CD4-positive, CD25-positive, alpha-beta regulatory T cell (primary cell): Measurements from ENCODE around the gene C1orf50. TPM values are rescaled to one million over a fixed set of nuclear protein-coding genes. Genes with fewer than 3 reads are reported as not detected.
"Not testable (repeated sequence)": the region's sequence is repeated elsewhere in the genome, so short reads cannot be mapped to it uniquely, and the experiment has no call there.

ENCODE experiments used
- ATAC-seq, 2 donors: fragments of 150-1000 bp; cut with Tn5 transposase; one replicate each; pipeline ENCODE4 v1.10.0; 2021; ENCODE audit warnings: low read depth in 2 of 2, moderate number of reproducible peaks in 2 of 2, moderate library complexity in 1 of 2
- DNase-seq, 3 donors: peaks; one replicate each; pipeline versions ENCODE4 v3.0.0 to v3.0.0-alpha.2; 2012 to 2022; ENCODE audit warnings: mixed read lengths in 1 of 3
- H3K27ac ChIP-seq: one replicate; pipeline ENCODE4 v1.7.0; 2013; ENCODE audit warnings: mild to moderate bottlenecking, low read length; ENCODE audit not compliant: insufficient read depth, poor library complexity, severe bottlenecking
- H3K27me3 ChIP-seq: one replicate; pipeline ENCODE4 v1.7.0; 2013; ENCODE audit warnings: low read length; ENCODE audit not compliant: control insufficient read depth, insufficient read depth
- H3K36me3 ChIP-seq: one replicate; pipeline ENCODE4 v1.7.0; 2013; ENCODE audit warnings: mild to moderate bottlenecking, low read length, moderate library complexity; ENCODE audit not compliant: control insufficient read depth, insufficient read depth
- H3K4me1 ChIP-seq: 2 replicates; pipeline ENCODE4 v1.7.0; 2013; ENCODE audit warnings: mild to moderate bottlenecking, low read length; ENCODE audit not compliant: insufficient read depth, control insufficient read depth, poor library complexity, severe bottlenecking
- H3K4me3 ChIP-seq: one replicate; pipeline ENCODE4 v1.7.0; 2013; ENCODE audit warnings: low read depth, mild to moderate bottlenecking, low read length, moderate library complexity
- H3K9me3 ChIP-seq, 2 experiments: 1 replicate in 1 of 2; 2 replicates in 1 of 2; pipeline ENCODE4 v1.7.0; 2013; ENCODE audit warnings: low read length in 2 of 2, mild to moderate bottlenecking in 1 of 2, moderate library complexity in 1 of 2; ENCODE audit not compliant: control insufficient read depth in 2 of 2
- H3K27ac Mint-ChIP-seq, 3 donors: one replicate each; pipeline ENCODE4 v1.8.0; 2020 to 2022; ENCODE audit warnings: mild to moderate bottlenecking in 3 of 3, mixed read lengths in 3 of 3, moderate library complexity in 2 of 3
- H3K27me3 Mint-ChIP-seq: one replicate; pipeline ENCODE4 v1.8.0; 2022; ENCODE audit warnings: mild to moderate bottlenecking, mixed read lengths
- H3K36me3 Mint-ChIP-seq: one replicate; pipeline ENCODE4 v1.8.0; 2020; ENCODE audit warnings: mixed read lengths
- H3K4me1 Mint-ChIP-seq, 4 donors: one replicate each; pipeline ENCODE4 v1.8.0; 2020 to 2022; ENCODE audit warnings: mixed read lengths in 4 of 4, mild to moderate bottlenecking in 1 of 4
- H3K4me3 Mint-ChIP-seq, 4 donors: one replicate each; pipeline ENCODE4 v1.8.0; 2020 to 2022; ENCODE audit warnings: mild to moderate bottlenecking in 4 of 4, mixed read lengths in 4 of 4, moderate library complexity in 3 of 4
- H3K9me3 Mint-ChIP-seq, 7 donors: one replicate each; pipeline ENCODE4 v1.8.0; 2020 to 2022; ENCODE audit warnings: mixed read lengths in 7 of 7, mild to moderate bottlenecking in 3 of 7, moderate library complexity in 2 of 7
- polyA plus RNA-seq, 4 donors: library from polyadenylated mRNA; unstranded; fragments of 300-500 nt; fragmentation: Illumina TruSeq; gene quantifications; one replicate each; pipeline ENCODE4 v1.2.3, GENCODE V29; 2021
- total RNA-seq: library from RNA; stranded (reverse); gene quantifications from one replicate; pipeline ENCODE4 v1.2.3, GENCODE V29; 2022

The C1orf50 gene
- 14.3 TPM for total RNA-seq
- 10 to 100 TPM in 1 of 4 donors, 1 to 10 TPM in 3; 3.8 to 12.7 (median 6.0) TPM for polyA plus RNA-seq

- H3K27me3 Mint-ChIP-seq, result peaks cover 4% of the 10 kb centered on the region
- H3K4me3 Mint-ChIP-seq, result peak within 1 kb of the TSS in 1 of 4 donors; percentile 94
- Histone ChIP-seq H3K36me3 (peaks cover 4% of the 10 kb centered on the region), H3K4me3 (peak within 1 kb of the TSS; percentile 89), H3K27ac (peak within 1 kb of the TSS; percentile 88), H3K27me3 (no peaks in the 10 kb centered on the region), H3K4me1 (peaks cover 49% of the 10 kb centered on the region), H3K9me3 (no peaks in the 10 kb centered on the region)
- DNase-seq (peak; percentile 100), ATAC-seq (peak; percentile 92 to 93)
- H3K9me3 Mint-ChIP-seq, result no peaks in the 10 kb centered on the region
- H3K36me3 Mint-ChIP-seq, result peaks cover 4% of the 10 kb centered on the region
- peaks cover 10 to 49% (median 26%) of the 10 kb centered on the region in 4 donors for H3K4me1 Mint-ChIP-seq
- peak within 1 kb of the TSS; percentile 92 to 98 (median 96) for H3K27ac Mint-ChIP-seq
Measured at GRCh38 chr1:42766741-42767509, at the start of gene C1orf50, which contains the start of gene P3H1. TSS of gene C1orf50 (plus strand) at chr1:42767249. CDS start at chr1:42767312, 63 bp downstream. TSS of gene P3H1 (minus strand) at chr1:42767028. CDS start at chr1:42766971, 57 bp downstream.

- H3K27me3 ChIP-seq, result no peaks in the 10 kb centered on the region
- no peaks in the 10 kb centered on the region for H3K36me3 ChIP-seq
- no peak overlapping the region for H3K4me3 Mint-ChIP-seq
- H3K4me1 Mint-ChIP-seq, result peaks cover 0 to 4% (median 1%) of the 10 kb centered on the region in 4 donors
- H3K4me1 ChIP-seq, result no peaks in the 10 kb centered on the region
- H3K27ac Mint-ChIP-seq, result no peak overlapping the region
- no peak overlapping the region for H3K4me3 ChIP-seq
- ATAC-seq (no peak), DNase-seq (no peak)
- H3K27me3 Mint-ChIP-seq, result no peaks in the 10 kb centered on the region
- no peak overlapping the region for H3K27ac ChIP-seq
- no peaks in the 10 kb centered on the region for H3K9me3 ChIP-seq
- H3K36me3 Mint-ChIP-seq, result peaks cover 22% of the 10 kb centered on the region
- peaks cover 0 to 4% (median 0%) of the 10 kb centered on the region in 7 donors for H3K9me3 Mint-ChIP-seq
Measured at GRCh38 chr1:42720868-42721267, 46.2 kb upstream of the C1orf50 start.

- H3K36me3 ChIP-seq, result no peaks in the 10 kb centered on the region
- H3K9me3 ChIP-seq, result no peaks in the 10 kb centered on the region
- H3K4me3 Mint-ChIP-seq, result no peak overlapping the region
- ATAC-seq (no peak), DNase-seq (no peak)
- no peak overlapping the region for H3K27ac ChIP-seq
- no peaks in the 10 kb centered on the region for H3K4me1 ChIP-seq
- no peaks in the 10 kb centered on the region for H3K27me3 Mint-ChIP-seq
- peaks cover 16% of the 10 kb centered on the region for H3K36me3 Mint-ChIP-seq
- peaks cover 0 to 4% (median 0%) of the 10 kb centered on the region in 7 donors for H3K9me3 Mint-ChIP-seq
- H3K4me1 Mint-ChIP-seq, result no peaks in the 10 kb centered on the region
- H3K4me3 ChIP-seq, result no peak overlapping the region
- H3K27me3 ChIP-seq, result no peaks in the 10 kb centered on the region
- no peak overlapping the region for H3K27ac Mint-ChIP-seq
Measured at GRCh38 chr1:42721926-42722325, 45.1 kb upstream of the C1orf50 start.

GRCh38 chr1:42722403-42722802 is 44.6 kb upstream of the C1orf50 start:
- H3K27ac Mint-ChIP-seq, H3K27ac ChIP-seq, ATAC-seq: not testable (repeated sequence)

GRCh38 chr1:42723511-42723910 is 43.5 kb upstream of the C1orf50 start:
- ATAC-seq, result no peak
- Histone ChIP-seq H3K27me3 (no peaks in the 10 kb centered on the region), H3K4me3 (no peak overlapping the region), H3K36me3 (no peaks in the 10 kb centered on the region), H3K27ac (no peak overlapping the region), H3K4me1 (no peaks in the 10 kb centered on the region), H3K9me3 (no peaks in the 10 kb centered on the region)
- Mint-ChIP-seq H3K4me3 (no peak overlapping the region), H3K9me3 (no peaks in the 10 kb centered on the region), H3K36me3 (peaks cover 2% of the 10 kb centered on the region), H3K4me1 (no peaks in the 10 kb centered on the region), H3K27me3 (no peaks in the 10 kb centered on the region), H3K27ac (peak overlapping the region in 1 of 3 donors; percentile 75)
- DNase-seq, result no peak

More at GRCh38 chr1:42722403-42722802, 44.6 kb upstream of the C1orf50 start:
- peaks cover 11% of the 10 kb centered on the region for H3K36me3 Mint-ChIP-seq
- not testable (repeated sequence) for H3K27me3 ChIP-seq, H3K9me3 Mint-ChIP-seq, H3K4me1 ChIP-seq, H3K27me3 Mint-ChIP-seq, DNase-seq, H3K9me3 ChIP-seq, H3K4me1 Mint-ChIP-seq, H3K4me3 Mint-ChIP-seq, H3K4me3 ChIP-seq, H3K36me3 ChIP-seq

- H3K9me3 ChIP-seq, H3K27ac ChIP-seq, DNase-seq, H3K4me3 ChIP-seq, H3K4me1 ChIP-seq, H3K4me3 Mint-ChIP-seq, H3K27me3 Mint-ChIP-seq, ATAC-seq, H3K36me3 Mint-ChIP-seq, H3K36me3 ChIP-seq, H3K27ac Mint-ChIP-seq, H3K9me3 Mint-ChIP-seq, H3K27me3 ChIP-seq, H3K4me1 Mint-ChIP-seq: not testable (repeated sequence)
Measured at GRCh38 chr1:42725820-42726219, 41.2 kb upstream of the C1orf50 start.

- Histone ChIP-seq H3K27ac (no peak overlapping the region), H3K9me3 (no peaks in the 10 kb centered on the region), H3K27me3 (no peaks in the 10 kb centered on the region), H3K36me3 (no peaks in the 10 kb centered on the region), H3K4me3 (no peak overlapping the region), H3K4me1 (no peaks in the 10 kb centered on the region)
- Mint-ChIP-seq H3K27me3 (peaks cover 4% of the 10 kb centered on the region), H3K4me1 (peaks cover 0 to 2% (median 0%) of the 10 kb centered on the region in 4 donors), H3K4me3 (no peak overlapping the region), H3K9me3 (no peaks in the 10 kb centered on the region), H3K27ac (no peak overlapping the region), H3K36me3 (no peaks in the 10 kb centered on the region)
- ATAC-seq (no peak), DNase-seq (no peak)
Measured at GRCh38 chr1:42730002-42730401, 37.0 kb upstream of the C1orf50 start.

- no peak overlapping the region for H3K4me3 ChIP-seq
- ATAC-seq, result no peak
- Mint-ChIP-seq H3K27ac (no peak overlapping the region), H3K4me3 (no peak overlapping the region), H3K27me3 (peaks cover 4% of the 10 kb centered on the region), H3K4me1 (peaks cover 0 to 2% (median 0%) of the 10 kb centered on the region in 4 donors), H3K9me3 (no peaks in the 10 kb centered on the region), H3K36me3 (no peaks in the 10 kb centered on the region)
- H3K36me3 ChIP-seq, result no peaks in the 10 kb centered on the region
- H3K27me3 ChIP-seq, result no peaks in the 10 kb centered on the region
- H3K4me1 ChIP-seq, result no peaks in the 10 kb centered on the region
- peak in 1 of 3 donors; percentile 29 for DNase-seq
- H3K9me3 ChIP-seq, result no peaks in the 10 kb centered on the region
- no peak overlapping the region for H3K27ac ChIP-seq
Measured at GRCh38 chr1:42730988-42731387, 36.1 kb upstream of the C1orf50 start.
